Neural cell (in vitro differentiated cells): Measurements from ENCODE around the gene CYB561. TPM values are rescaled to one million over a fixed set of nuclear protein-coding genes. Genes with fewer than 3 reads are reported as not detected.

Experiments
- H2AFZ ChIP-seq: fragments of 200-600, 300-800 bp; sonication (generic), shearing (Covaris generic); 2 replicates; pipeline ENCODE4 v1.6.0; 2014; ENCODE audit warnings: low read depth, mild to moderate bottlenecking, antibody characterized with exemption, low read length, moderate library complexity
- H3F3A ChIP-seq: fragments of 200-600 bp; shearing (Covaris generic); 2 replicates; pipeline ENCODE4 v1.6.1; 2016; ENCODE audit warnings: mild to moderate bottlenecking, moderate library complexity, mixed read lengths, antibody characterized with exemption, low read length; ENCODE audit not compliant: insufficient read depth, poor library complexity, severe bottlenecking
- H3K27ac ChIP-seq: fragments of 200-600, 300-800 bp; sonication (generic), shearing (Covaris generic); 2 replicates; pipeline ENCODE4 v1.5.1; 2014; ENCODE audit warnings: mild to moderate bottlenecking, low read length, moderate library complexity
- H3K27me3 ChIP-seq: fragments of 300-800, 200-600 bp; sonication (generic), shearing (Covaris generic); 2 replicates; pipeline ENCODE4 v1.6.0; 2014; ENCODE audit warnings: mild to moderate bottlenecking, low read depth, low read length, moderate library complexity; ENCODE audit not compliant: insufficient read depth
- H3K36me3 ChIP-seq: fragments of 300-800, 200-600 bp; sonication (generic), shearing (Covaris generic); 2 replicates; pipeline ENCODE4 v1.5.1; 2014; ENCODE audit warnings: mild to moderate bottlenecking, antibody characterized with exemption, low read length, moderate library complexity; ENCODE audit not compliant: insufficient read depth
- H3K4me2 ChIP-seq: fragments of 300-800, 200-600 bp; sonication (generic), shearing (Covaris generic); 2 replicates; pipeline ENCODE4 v1.6.0; 2014; ENCODE audit warnings: mild to moderate bottlenecking, low read length
- H3K4me3 ChIP-seq: fragments of 300-800, 200-600 bp; sonication (generic), shearing (Covaris generic); 2 replicates; pipeline ENCODE4 v1.5.1; 2014; ENCODE audit warnings: mild to moderate bottlenecking, low read length, moderate library complexity
- H3K79me2 ChIP-seq: fragments of 200-600 bp; shearing (Covaris generic); replicated peaks from 2 replicates; pipeline ENCODE4 v1.6.0; 2014; ENCODE audit warnings: mild to moderate bottlenecking, low read length, moderate library complexity; ENCODE audit not compliant: insufficient read depth
- H3K9ac ChIP-seq: fragments of 300-800, 200-600 bp; sonication (generic), shearing (Covaris generic); 2 replicates; pipeline ENCODE4 v1.6.1; 2016; ENCODE audit warnings: mild to moderate bottlenecking, low read length, mixed read lengths
- H3K9me2 ChIP-seq: fragments of 200-600 bp; shearing (Covaris generic); 2 replicates; pipeline ENCODE4 v1.6.1; 2016; ENCODE audit warnings: mild to moderate bottlenecking, low read length, mixed read lengths; ENCODE audit not compliant: insufficient read depth
- H3K9me3 ChIP-seq: fragments of 200-600, 300-800 bp; sonication (generic), shearing (Covaris generic); 2 replicates; pipeline ENCODE4 v1.6.1; 2016; ENCODE audit warnings: mild to moderate bottlenecking, mixed run types, low read length, moderate library complexity, mixed read lengths
- H4K20me1 ChIP-seq: fragments of 200-600 bp; shearing (Covaris generic); 2 replicates; pipeline ENCODE4 v1.6.1; 2016; ENCODE audit warnings: mild to moderate bottlenecking, mixed run types; ENCODE audit not compliant: insufficient read depth
- EP300 ChIP-seq: fragments of 450-650 bp; conservative IDR thresholded peaks from 2 replicates; pipeline ENCODE4 v1.6.1; 2014; ENCODE audit warnings: antibody characterized with exemption, mild to moderate bottlenecking, moderate library complexity; ENCODE audit not compliant: poor library complexity, severe bottlenecking
- EZH2 ChIP-seq: fragments of 200-600, 300-800 bp; shearing (Covaris generic), sonication (generic); IDR thresholded peaks from 2 replicates; pipeline ENCODE4 v1.6.1; 2014; ENCODE audit warnings: antibody characterized with exemption, low read length, borderline replicate concordance, mild to moderate bottlenecking; ENCODE audit not compliant: insufficient read depth, poor library complexity, severe bottlenecking
- MXI1 ChIP-seq: fragments of 450-650 bp; conservative IDR thresholded peaks from 2 replicates; pipeline ENCODE4 v1.6.1; 2014; ENCODE audit warnings: antibody characterized with exemption, mild to moderate bottlenecking; ENCODE audit not compliant: poor library complexity, severe bottlenecking
- POLR2AphosphoS5 ChIP-seq: IDR thresholded peaks from 2 replicates; pipeline ENCODE4 v1.6.1; 2012
- RAD21 ChIP-seq: fragments of 450-650 bp; conservative IDR thresholded peaks from 2 replicates; pipeline ENCODE4 v1.6.1; 2014; ENCODE audit warnings: antibody characterized with exemption, mild to moderate bottlenecking, moderate library complexity
- REST ChIP-seq: IDR thresholded peaks from 2 replicates; pipeline ENCODE4 v1.6.1; 2012; ENCODE audit warnings: borderline replicate concordance
- SMC3 ChIP-seq: fragments of 450-650 bp; conservative IDR thresholded peaks from 2 replicates; pipeline ENCODE4 v1.6.1; 2014; ENCODE audit warnings: antibody characterized with exemption, mild to moderate bottlenecking, moderate library complexity; ENCODE audit not compliant: poor library complexity
- TAF1 ChIP-seq: IDR thresholded peaks from 2 replicates; pipeline ENCODE4 v1.6.1; 2012; ENCODE audit warnings: low read depth
- polyA plus RNA-seq: library from polyadenylated mRNA; depleted of rRNA; stranded (reverse); fragments of >200 nt; gene quantifications from 2 replicates; pipeline ENCODE4 v1.2.3, GENCODE V29; 2014
- small RNA-seq, 3 experiments: library from RNA; depleted of rRNA; stranded (forward); fragments of <200 nt; gene quantifications; one replicate each; pipeline ENCODE3, GENCODE V24; 2012
- TF ChIP-seq, protein P1 (sequence below): fragments of 450-650 bp; IDR thresholded peaks from 2 replicates; pipeline ENCODE4 v1.5.1; 2014; ENCODE audit warnings: antibody characterized with exemption, mild to moderate bottlenecking, moderate library complexity; ENCODE audit not compliant: poor library complexity, severe bottlenecking

The CYB561 gene
- polyA plus RNA-seq, 1 donor from 2014 or later, result 15.7 TPM

GRCh38 chr17:63382826-63383225 lies 63.3 kb downstream of the CYB561 start:
- Histone ChIP-seq H3K27me3 (no peaks in the 10 kb centered on the region), H3K9me3 (no peaks in the 10 kb centered on the region), H2AFZ (no peak overlapping the region), H3K9me2 (no peaks in the 10 kb centered on the region), H3F3A (no peaks in the 10 kb centered on the region), H4K20me1 (no peaks in the 10 kb centered on the region), H3K4me3 (no peak overlapping the region), H3K4me2 (no peak overlapping the region), H3K9ac (no peak overlapping the region), H3K36me3 (no peaks in the 10 kb centered on the region), H3K79me2 (no peaks in the 10 kb centered on the region), H3K27ac (no peak overlapping the region)
- TF ChIP-seq POLR2AphosphoS5 (no peak), SMC3 (no peak), TAF1 (no peak), EP300 (no peak), EZH2 (no peak), MXI1 (no peak), REST (no peak), RAD21 (no peak)
- TF ChIP-seq, protein P1, sequence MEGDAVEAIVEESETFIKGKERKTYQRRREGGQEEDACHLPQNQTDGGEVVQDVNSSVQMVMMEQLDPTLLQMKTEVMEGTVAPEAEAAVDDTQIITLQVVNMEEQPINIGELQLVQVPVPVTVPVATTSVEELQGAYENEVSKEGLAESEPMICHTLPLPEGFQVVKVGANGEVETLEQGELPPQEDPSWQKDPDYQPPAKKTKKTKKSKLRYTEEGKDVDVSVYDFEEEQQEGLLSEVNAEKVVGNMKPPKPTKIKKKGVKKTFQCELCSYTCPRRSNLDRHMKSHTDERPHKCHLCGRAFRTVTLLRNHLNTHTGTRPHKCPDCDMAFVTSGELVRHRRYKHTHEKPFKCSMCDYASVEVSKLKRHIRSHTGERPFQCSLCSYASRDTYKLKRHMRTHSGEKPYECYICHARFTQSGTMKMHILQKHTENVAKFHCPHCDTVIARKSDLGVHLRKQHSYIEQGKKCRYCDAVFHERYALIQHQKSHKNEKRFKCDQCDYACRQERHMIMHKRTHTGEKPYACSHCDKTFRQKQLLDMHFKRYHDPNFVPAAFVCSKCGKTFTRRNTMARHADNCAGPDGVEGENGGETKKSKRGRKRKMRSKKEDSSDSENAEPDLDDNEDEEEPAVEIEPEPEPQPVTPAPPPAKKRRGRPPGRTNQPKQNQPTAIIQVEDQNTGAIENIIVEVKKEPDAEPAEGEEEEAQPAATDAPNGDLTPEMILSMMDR, result no peak

Small RNA genes within 50 kb of the gene (small RNA-seq; reads per million reads assigned to genes)
- gene AC005828.6, result 0 reads per million in 3 experiments

Other genes with a start within 250 kb of the CYB561 start
- 1.5 and 2.1 TPM in 2 replicates for gene ACE, start 30.8 kb upstream of the CYB561 start, polyA plus RNA-seq
- gene KCNH6, start 77.1 kb upstream of the CYB561 start, polyA plus RNA-seq, result not detected in 2 replicates
- 35.3 and 38.3 TPM in 2 replicates for gene DCAF7, start 104.2 kb upstream of the CYB561 start, polyA plus RNA-seq
- gene TACO1, start 154.6 kb upstream of the CYB561 start, polyA plus RNA-seq, result 15.8 and 16.2 TPM in 2 replicates
- 16.6 and 24.5 TPM in 2 replicates for gene MAP3K3, start 176.1 kb upstream of the CYB561 start, polyA plus RNA-seq